Stimulated activated naive CD4-positive, alpha-beta T cell treated with Interleukin-2 at 50 U/mL for 16 hours (primary cell): Measurements from ENCODE around the gene CLDN5.
"Not testable (repeated sequence)": the region's sequence is repeated elsewhere in the genome, so short reads cannot be mapped to it uniquely, and the experiment has no call there.

Source experiments
- DNase-seq: peaks from one replicate; lab custom pipeline; 2025; lab: John Stamatoyannopoulos, UW

CLDN5 gene

DNA sequence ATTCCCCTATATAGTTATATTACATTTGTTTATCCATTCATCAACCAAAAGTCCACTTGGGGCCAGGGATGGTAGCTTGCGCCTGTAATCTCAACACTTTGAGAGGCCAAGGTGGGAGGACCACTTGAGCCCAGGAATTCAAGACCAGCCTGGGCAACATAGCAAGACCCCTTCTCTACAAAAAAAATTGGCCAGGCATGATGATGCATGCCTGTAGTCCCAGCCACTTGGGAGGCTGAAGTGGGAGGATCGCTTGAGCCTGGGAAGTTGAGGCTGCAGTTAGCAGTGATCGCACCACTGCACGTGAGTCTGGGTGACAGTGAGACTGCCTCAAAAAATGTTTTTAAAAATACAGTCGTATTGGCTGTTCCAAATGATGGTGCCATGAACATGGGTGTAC, 24.2 kb upstream of the CLDN5 start:
- DNase-seq: not testable (repeated sequence)

DNA sequence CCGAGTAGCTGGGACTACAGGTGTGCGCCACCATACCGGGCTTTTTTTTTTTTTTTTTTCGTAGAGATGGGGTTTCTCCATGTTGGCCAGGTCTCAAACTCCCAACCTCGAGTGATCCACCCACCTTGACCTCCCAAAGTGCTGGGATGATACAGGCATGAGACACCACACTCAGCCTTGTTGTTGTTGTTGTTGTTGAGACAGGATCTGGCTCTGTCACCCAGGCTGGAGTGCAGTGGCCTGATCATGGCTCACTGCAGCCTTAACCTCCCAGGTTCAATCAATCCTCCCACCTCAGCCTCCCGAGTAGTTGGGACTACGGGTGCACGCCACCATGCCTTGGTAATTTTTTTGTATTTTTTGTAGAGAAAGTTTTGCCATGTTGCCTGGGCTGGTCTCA, 23.4 kb upstream of the CLDN5 start:
- no peak for DNase-seq

DNA sequence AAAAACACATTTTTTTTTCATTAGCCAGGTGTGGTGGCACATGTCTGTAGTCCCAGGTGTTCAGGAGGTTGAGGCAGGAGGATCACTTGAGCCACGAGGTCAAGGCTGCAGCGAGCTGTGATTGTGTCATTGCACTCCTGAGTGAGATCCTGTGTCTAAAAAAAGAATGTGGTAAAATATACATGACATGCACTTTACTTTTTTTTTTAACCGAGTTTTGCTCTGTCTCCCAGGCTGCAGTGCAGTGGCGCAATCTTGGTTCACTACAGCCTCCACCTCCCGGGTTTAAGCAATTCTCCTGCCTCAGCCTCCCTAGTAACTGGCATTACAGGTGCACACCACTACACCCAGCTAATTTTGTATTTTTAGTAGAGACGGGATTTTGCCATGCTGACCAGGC, 22.5 kb upstream of the CLDN5 start:
- DNase-seq: no peak

DNA sequence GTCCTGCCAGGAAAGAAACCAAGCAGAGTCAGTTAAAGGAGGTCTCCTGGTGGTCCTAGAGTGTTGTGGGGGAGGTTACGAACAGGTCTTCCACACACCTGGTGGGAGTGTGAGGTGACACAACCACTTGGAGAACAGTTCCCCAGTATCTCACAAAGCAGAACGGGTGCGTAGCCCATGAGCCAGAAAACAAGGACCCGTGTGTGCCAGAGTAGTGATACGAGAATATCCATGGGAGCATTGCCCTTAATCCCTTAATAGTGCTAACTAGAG, 21.7 kb upstream of the CLDN5 start:
- DNase-seq: no peak

DNA sequence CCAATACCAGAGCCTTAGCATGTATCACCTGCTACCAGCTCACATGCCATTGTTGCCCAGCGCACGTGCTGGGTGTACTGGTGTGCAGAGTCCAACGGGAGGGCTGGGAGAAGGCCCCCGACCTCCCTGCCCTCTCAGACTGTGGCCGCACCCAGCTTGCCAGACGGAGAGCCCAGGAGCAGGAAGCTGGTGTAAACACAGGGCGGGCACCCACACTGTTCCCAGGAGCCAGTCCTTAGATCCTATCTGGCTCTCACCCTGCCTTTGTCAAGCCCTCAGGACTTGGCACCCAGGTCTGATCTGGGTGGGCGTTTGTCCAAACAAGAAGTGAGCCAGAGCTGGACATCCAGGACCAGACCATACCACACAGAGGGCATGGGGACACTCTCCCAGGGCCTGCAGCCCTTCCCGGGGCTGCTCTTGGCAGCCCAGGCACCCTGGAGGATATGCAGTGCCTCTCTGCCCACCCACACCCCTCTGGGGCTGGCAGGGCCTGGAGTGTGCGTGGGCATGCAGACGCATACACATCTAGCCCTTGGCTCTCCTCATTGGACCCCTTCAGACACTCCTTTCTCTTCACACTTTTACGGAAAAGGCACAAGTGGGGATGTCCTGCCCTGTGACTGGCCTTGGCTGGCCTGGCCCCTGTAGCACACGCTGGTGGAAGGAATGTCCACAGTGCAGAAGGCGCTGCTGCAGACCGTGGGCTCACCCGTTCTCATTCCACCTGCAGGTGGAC, 19.9 kb upstream of the CLDN5 start:
- DNase-seq: no peak

DNA sequence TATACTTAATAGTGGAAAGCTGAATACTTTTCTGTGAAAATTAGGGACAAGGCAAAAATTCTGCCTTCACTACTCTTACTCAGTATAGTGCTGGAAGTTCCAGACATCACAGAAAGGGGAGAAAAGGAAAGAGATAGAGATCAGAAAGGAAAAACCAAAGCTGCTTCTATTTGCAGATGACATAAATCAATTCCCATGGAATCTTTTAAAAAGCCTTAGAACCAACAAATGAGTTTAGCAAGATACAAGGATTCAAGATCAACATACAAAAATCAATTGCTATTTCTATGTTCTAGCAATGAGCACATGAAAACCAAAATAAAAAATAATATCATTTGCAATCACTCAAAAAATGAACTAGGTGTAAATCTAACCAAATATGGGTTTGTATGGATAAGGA, 16.2 kb upstream of the CLDN5 start:
- DNase-seq: no peak

DNA sequence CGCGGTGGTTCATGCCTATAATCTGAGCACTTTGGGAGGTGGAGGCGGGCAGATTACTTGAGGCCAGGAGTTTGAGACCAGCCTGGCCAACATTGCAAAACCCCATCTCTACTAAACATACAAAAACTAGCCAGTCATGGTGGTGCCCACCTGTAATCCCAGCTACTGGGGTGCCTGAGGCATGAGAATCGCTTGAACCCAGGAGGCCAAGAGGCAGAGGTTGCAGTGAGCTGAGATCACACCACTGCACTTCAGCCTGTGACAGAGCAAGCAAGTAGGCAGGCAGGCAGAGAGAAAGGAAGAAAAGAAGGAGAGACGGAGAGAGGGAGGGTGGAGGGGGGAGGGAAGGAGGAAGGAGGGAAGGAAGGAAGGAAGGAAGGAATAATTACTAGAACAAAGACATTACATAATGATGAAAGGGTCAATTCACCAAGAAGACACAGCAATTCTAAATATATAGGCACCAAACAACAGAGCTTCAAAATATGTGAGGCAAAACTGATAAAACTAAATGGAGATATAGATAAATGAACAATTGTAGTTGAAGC, 13.8 kb upstream of the CLDN5 start:
- no peak for DNase-seq

DNA sequence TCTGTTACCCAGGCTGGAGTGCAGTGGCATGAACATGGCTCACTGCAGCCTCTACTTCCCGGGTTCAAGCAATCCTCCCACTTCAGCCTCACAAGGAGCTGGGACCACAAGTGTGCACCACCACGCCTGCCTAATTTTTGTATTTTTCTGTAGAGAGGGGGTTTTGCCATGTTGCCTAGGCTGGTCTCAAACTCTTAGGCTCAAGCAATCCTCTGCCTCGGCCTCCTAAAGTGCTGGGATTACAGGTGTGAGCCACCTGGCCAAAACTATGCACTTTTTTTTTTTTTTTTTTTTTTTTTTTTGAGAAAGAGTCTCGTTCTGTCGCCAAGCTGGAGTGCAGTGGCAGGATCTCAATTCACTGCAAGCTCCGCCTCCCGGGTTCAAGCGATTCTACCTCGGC, 12.4 kb upstream of the CLDN5 start:
- DNase-seq: no peak

DNA sequence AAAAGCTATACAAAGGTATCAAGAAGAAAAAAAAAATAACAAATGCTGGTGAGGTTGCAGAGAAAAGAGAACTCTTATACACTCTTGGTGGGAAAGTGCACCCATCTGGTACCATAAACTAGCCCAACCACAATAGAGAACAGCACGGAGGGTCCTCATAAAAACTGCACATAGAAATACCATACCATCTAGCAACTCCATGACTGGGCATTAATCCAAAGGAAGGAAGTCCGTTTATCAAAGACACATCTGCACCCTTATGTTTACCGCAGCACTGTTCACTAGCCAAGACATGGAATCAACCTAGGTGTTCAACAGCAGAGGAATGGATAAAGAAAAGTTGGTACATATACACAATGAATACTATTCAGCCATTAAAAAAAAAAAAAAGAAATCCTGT, 10.8 kb upstream of the CLDN5 start:
- no peak for DNase-seq

DNA sequence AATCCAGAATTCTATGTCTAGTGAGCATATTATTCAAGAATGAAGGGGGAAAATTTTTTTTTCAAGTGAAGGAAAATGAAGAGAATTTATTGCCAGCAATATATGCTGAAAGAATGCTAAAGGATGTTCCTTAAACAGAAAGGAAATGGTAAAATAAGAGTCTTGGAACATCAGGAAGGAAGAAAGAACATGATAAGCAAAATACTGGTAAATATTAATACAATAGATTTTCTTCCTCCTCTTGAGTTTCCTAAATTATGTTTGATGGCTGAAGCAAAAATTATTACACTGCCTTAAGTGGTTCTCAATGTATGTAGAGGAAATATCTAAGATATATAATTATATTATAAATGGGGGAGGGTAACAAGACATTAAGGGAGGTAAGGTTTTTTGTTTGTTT, 9.6 kb upstream of the CLDN5 start:
- no peak for DNase-seq

DNA sequence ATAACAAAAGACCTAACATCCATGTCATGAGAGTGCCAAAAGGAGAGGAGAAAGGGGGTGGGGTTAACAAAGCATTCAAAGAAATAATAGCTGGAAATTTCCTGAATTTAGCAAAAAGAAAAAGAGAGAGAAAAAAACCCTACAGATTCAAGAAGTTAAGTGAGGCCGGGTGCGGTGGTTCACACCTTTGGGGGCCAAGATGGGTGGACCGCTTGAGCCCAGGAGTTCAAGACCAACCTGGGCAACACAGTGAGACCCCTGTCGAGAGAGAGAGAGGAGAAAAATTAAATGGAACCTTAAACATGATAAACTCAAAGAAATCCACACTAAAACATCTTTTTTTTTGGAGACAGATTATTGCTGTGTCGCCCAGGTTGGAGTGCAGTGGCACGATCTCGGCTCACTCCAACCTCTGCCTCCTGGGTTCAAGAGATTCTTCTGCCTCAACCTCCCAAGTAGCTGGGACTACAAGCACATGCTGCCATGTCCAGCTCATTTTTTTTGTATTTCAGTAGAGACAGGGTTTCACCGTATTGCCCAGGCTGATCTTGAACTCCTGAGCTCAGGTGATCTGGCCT, 8.9 kb upstream of the CLDN5 start:
- DNase-seq: no peak

DNA sequence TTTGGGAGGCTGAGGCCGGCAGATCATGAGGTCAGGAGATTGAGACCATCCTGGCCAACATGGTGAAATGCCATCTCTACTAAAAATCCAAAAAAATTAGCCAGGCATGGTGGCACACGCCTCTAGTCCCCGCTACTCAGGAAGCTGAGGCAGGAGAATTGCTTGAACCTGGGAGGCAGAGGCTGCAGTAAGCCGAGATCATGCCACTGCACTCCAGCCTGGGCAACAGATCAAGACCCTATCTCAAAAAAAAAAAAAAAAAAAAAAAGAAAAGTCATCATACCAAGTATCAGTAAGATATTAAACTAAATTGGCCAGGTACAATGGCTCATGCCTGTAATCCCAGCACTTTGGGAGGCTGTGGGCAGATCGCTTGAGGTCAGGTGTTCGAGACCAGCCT, 7.1 kb upstream of the CLDN5 start:
- DNase-seq: not testable (repeated sequence)

DNA sequence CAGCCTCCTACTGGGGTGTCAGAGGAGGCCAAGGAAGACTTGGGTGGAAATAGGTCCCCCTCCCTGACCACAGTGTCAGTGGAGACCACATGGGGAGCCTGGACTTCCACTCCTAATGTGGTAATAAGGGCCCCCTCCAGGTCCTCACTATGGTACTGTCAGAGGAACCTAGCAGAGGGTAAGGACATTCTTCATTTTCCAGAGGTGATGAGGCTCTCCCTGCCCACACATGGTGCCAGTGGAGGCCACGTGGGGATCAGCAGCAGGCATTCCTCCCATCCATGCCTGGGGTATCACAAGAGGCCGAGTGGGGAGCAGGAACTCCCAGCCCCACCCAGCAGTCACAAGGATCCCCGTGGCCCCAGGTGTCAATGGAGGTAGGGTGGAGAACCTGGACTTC, 6.5 kb upstream of the CLDN5 start:
- DNase-seq: no peak

DNA sequence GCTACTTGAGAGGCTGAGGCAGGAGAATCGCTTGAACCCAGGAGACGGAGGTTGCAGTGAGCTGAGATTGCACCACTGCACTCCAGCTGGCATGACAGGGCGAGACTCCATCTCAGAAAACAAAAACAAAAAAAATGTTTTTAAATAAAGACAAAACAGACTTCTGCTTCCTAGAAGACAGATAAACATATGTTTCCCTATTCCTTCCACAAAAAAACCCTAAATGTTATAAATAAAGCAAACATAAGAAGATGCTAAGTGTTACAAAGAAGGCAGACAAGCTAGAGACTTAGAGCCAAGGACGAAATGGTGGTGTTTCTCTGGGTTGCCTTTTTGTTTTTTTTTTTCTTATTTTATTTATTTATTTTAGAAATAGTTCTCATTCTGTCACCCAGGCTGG, 5.6 kb upstream of the CLDN5 start:
- DNase-seq: no peak

DNA sequence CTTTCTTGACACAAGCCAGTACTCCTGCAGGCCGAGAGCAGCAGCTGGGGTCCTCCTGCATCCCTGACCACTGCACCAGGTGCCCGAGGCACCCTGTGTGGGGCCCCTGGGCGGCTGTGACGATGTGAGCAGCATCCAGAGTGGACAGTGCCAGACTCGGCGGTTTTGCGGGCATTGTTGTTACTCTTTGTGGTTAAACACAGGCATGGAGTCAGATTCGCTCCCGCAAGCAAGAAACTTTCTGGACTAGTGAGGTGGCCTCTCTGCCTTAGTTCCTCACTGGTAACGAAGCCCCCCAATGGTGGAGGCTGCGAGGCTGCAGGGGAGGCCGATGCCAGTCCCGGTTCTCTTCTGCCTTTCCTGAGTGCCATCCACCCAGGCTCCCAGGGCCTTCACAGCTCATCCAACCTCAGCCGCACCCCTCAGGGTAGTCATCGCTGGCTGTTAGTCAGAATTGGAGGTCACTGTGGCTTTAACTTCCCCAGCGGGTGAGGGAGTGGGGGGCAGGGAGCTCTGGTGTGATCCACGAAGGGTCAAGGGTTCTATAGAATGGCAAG, 3.7 kb upstream of the CLDN5 start:
- DNase-seq: no peak

DNA sequence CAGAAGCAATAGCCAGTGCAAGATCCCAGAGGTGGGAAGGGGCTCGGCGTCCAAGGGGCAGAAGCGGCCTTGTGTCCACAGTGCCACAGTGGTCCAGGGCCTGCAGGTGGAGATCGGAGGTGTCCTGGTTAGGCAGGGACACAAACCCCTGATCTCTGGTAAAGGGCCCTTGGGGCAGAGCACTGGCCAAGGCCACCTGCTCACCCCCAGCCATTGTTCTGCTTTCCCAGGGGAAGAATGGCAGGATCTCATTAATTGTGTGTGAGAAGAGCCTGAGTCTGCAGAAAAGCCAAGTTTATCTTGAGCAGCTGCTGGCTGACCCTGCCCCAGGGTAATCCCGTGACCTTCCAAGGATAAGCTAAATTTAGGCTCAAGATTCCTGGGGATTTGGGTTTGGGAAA, 3.1 kb upstream of the CLDN5 start:
- DNase-seq: no peak

DNA sequence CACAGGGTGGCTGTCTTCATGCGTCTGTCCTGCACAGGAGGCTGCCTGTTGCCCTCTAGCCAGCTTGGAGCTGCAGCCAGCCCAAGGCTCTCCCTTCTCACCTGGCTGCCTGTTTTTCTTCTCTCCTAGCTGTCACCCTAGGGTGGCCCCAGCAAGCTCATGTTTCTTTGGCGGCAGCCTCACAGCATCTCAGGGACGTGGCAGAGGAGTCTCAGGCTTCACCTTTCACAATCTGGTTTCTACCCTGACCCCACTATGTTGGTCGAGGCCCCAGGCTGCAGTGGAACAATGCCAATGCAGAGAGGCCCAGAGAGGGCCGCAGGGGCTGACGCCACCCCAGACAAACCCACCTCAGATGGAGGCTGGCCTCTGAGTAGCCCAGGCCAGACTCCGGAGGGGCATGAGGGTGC, 2.5 kb upstream of the CLDN5 start:
- no peak for DNase-seq

DNA sequence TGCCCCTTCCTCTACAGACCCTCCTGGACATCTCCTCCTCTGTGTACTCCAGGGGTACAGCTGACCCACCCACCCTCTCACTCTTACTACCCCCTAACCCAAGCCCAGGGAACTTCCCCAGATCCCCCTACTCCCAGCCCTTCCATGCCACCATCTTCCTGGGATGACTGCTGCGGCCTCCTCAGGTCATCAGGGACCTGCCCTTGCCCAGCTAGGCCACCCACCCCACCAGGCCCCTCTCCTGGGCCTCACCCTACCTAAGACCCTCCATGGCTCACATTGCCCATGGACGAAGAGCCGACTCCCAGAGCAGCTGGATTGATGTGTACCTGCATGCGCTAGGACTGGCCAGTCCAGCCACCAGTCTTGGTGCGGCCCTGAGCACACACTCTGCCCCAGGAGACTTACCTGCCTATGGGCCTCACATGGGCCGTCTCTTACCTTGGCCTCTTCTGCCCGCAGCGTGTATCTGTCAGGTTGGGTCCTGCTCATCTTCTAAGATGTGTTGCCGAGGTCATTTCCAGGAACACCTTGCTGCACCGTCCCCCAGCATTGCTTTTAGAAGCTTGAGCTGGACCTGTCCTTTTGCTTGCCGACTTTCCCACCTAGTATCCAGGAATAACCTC, 2.0 kb upstream of the CLDN5 start:
- DNase-seq: no peak

DNA sequence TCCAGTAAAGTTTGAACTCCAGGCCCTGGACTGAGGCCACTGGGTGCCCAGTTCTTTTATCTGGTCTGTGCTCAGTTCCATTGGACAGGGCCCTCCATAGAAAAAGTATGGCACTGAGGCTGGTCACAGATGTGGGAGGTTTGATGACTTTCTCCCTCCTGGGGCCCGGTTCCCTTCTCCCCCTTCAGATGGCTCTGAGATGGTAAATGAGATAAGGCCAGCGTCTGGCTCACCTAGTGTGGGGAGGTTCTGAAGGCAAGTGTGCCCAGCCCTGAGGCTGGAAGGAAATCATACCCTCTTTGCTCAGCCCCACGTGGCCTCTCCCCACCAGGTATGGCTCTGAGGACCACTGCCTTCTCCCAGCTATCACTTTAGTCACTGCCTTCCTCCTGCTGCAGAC, 1.5 kb upstream of the CLDN5 start:
- DNase-seq: no peak

DNA sequence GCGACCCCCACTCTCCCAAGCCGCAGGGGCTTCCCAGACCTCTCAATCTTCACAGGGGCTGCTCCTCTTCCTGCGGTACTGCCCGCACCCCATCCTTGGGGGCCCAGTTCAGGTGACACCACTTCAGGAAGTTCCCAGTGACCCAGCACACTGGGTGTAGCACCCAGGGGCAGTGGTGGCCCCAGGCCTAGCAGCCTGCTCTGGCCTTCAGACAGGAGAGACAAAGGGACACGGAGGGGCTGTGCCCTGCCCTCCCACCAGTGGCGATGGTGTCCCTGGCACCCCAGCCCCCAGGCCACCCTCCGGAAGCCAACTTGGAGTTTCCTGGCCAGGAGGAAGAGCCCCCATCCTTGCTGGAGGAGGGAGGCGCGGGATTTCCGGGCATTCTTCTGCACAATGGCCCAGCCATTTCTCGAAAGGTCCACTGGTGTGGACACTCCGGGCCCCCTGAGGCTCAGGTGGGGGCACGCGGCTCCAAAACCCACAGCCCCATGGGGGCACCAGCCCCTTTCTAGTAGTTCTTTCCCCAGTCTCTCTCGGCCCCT, 978 bp upstream of the CLDN5 start:
- no peak for DNase-seq

DNA sequence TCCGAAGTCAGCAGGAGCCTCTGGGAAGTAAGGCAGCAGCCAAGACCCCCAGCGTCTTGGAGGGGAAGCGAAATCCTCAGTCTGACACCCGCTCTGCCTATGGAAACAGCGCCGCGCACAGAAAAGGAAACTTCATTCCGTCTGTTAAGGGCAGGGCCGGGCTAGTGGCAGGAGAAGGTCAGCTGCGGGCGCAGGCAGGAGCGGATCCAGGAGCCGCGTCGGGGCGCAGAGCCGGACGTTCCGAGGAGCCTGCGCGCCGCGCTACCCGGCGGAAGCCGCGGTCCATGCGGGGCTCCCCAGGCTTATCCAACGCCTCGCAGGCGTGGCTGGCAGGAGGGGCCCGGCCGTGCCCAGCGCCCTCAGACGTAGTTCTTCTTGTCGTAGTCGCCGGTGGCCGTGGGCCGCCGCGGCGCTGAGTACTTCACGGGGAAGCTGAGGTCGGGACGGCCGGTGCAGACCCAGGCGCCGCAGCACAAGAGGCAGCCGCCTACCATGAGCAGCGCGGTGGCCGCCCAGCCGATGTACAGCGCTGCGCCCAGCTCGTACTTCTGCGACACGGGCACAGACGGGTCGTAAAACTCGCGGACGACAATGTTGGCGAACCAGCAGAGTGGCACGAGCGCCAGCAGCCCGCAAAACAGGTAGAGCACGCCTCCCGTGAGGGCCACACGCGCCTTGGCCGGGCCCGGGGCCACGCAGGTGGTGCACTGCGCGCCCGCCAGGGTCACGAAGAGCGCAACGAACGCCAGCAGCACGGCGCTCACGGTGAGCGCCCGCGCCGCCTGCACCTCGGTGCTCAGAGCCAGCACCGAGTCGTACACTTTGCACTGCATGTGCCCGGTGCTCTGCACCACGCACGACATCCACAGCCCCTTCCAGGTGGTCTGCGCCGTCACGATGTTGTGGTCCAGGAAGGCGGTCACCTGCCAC, 705 bp downstream of the CLDN5 start:
- DNase-seq: no peak

DNA sequence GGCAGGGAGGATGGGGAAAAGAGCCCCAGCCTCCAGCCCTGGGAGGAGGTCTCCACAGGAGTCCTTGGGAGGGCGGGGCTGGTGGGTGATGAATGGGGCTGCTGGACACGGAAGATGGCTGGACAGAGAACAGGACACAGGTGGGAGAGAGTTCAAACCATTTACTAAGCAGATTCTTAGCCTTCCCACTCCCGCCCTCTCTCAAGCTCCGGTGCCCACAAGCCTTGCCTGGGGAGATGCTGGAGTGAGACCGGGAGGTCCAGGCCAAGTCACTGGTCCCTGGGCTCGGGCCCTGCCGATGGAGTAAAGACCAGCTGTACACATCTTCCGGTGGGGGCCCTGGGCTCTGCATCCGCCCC, 1.4 kb downstream of the CLDN5 start:
- DNase-seq: no peak
